Nephron (organoid): Measurements from ENCODE around the gene ETFRF1.

Experiments used
- H3K27ac Mint-ChIP-seq, 3 experiments: 2 replicates each; pipeline ENCODE4 v1.8.0; 2020; ENCODE audit warnings: mixed read lengths in 3 of 3, mild to moderate bottlenecking in 2 of 3, moderate library complexity in 1 of 3
- H3K27me3 Mint-ChIP-seq: 2 replicates; pipeline ENCODE4 v1.8.0; 2021; ENCODE audit warnings: low read depth, mild to moderate bottlenecking, moderate library complexity, mixed read lengths
- H3K36me3 Mint-ChIP-seq: 2 replicates; pipeline ENCODE4 v1.8.0; 2020; ENCODE audit warnings: low read depth, mixed read lengths
- H3K4me1 Mint-ChIP-seq: 2 replicates; pipeline ENCODE4 v1.8.0; 2020; ENCODE audit warnings: mixed read lengths
- H3K4me3 Mint-ChIP-seq, 3 experiments: 2 replicates each; pipeline ENCODE4 v1.8.0; 2020; ENCODE audit warnings: mild to moderate bottlenecking in 3 of 3, mixed read lengths in 3 of 3, moderate library complexity in 2 of 3
- H3K9me3 Mint-ChIP-seq: 2 replicates; pipeline ENCODE4 v1.8.0; 2020; ENCODE audit warnings: mixed read lengths
- CTCF ChIP-seq, 3 experiments: fragments of 200-600 bp; sonication (generic); IDR thresholded peaks; one replicate each; pipeline ENCODE4 v1.5.0; 2021; ENCODE audit warnings: antibody characterized with exemption in 3 of 3; ENCODE audit not compliant: unreplicated experiment in 3 of 3

ETFRF1 gene

GRCh38 chr12:25236190-25236589 is 41.2 kb downstream of the ETFRF1 start:
- no peaks in the 10 kb centered on the region for H3K9me3 Mint-ChIP-seq
- H3K27me3 Mint-ChIP-seq: no peaks in the 10 kb centered on the region
- no peak overlapping the region for H3K4me3 Mint-ChIP-seq
- peaks cover 46% of the 10 kb centered on the region for H3K36me3 Mint-ChIP-seq
- TF ChIP-seq CTCF (IDR thresholded peaks at IDR 0.05; ENCODE audit: unreplicated experiment in 3 of 3): no peak
- no peaks in the 10 kb centered on the region for H3K4me1 Mint-ChIP-seq
- no peak overlapping the region for H3K27ac Mint-ChIP-seq

DNA sequence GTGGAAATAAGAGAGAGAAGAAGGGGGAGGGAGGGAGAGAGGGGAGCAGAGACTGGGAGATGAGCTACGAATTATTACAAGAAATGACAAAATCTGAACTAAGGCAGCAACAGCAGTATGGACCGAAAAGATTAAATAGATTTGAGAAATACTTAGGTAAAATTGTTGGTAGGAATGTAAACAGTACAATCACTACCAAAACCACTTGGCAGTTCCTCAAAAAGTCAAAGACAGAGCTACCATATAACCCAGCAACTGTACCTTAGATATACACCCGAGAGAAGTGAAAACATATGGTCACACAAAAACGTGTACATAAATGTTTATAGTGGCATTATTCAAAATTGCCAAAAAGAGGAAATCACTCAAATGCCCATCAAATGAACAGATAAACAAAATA is 41.6 kb downstream of the ETFRF1 start:
- no peaks in the 10 kb centered on the region for H3K4me1 Mint-ChIP-seq

DNA sequence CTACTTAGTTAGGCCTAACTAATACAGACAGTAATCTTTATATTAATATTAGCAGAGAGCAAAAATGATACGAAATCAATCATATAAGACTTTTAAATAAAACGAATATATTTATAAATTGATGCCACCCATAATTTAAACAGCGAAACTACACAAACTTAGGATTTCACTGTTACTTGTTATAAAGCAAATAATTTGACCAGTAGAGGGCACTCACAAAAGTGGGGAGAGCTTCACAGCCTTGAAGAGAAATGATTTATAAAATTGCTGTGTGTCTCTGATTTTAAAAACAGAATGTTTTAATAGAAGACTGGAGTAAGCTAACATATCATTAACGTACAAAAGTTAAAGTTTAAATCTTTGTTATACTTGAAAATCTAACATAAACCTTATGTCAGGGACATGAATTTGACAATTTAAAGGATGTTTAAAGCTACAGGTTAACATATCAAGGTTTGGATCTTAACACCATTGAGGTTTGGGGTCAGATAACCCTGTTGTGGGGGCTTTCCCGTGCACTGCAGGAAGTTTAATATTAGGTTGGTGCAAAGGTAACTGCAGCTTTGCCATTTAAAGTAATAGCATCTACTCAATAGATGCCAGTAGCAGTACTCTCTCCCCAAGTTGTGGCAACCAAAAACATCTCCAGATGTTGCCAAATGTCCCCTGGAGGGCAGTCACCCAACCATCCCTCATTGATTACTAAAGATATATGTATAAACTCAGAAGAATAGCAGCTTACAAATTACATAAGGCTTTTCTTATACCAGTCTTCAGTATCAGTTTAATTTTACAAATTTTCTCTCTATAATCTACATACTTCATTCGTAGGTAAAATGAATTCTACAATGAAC is 46.4 kb downstream of the ETFRF1 start:
- H3K4me3 Mint-ChIP-seq: no peak overlapping the region
- H3K27me3 Mint-ChIP-seq: no peaks in the 10 kb centered on the region
- H3K9me3 Mint-ChIP-seq: no peaks in the 10 kb centered on the region

More for the DNA sequence above, 41.6 kb downstream of the ETFRF1 start:
- Mint-ChIP-seq H3K36me3 (peaks cover 46% of the 10 kb centered on the region), H3K9me3 (no peaks in the 10 kb centered on the region), H3K27me3 (no peaks in the 10 kb centered on the region), H3K27ac (no peak overlapping the region), H3K4me3 (no peak overlapping the region)
- TF ChIP-seq CTCF (IDR thresholded peaks at IDR 0.05; ENCODE audit: unreplicated experiment in 3 of 3): no peak

DNA sequence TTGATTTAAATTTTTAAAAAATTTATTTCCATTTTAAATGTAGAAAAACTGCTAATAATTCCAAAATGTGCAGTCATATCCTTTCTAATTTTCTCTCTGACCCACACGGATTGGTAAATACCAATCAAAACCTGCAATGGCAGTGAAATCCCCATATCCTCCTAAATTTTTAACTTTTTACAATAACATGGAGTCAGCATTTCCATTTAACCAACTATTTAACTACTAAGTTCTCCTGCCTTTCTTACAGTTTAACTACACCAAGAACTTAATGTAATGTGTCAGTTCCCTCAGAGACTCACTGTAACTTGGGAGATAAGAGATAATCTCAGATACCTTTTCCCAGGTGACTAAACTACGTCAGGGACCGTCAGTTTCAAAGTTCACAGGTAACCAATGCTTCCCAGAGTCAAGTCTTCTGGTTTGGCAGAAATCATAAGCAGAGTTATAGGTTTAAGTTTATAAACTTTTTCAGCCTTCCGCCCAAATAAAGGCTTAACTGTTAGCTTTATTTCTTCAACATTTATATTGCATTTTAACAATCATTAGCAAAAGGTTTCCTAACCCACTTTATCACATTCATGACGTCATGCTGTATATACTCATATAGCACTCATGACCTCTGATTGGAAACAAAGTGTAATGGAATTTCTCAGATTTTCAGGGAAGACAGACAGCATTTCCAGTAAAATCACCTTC is 48.1 kb downstream of the ETFRF1 start:
- TF ChIP-seq CTCF (IDR thresholded peaks at IDR 0.05; ENCODE audit: unreplicated experiment in 3 of 3): no peak
- Mint-ChIP-seq H3K4me1 (peaks cover 11% of the 10 kb centered on the region), H3K27ac (no peak overlapping the region), H3K9me3 (no peaks in the 10 kb centered on the region), H3K36me3 (peaks cover 34% of the 10 kb centered on the region), H3K4me3 (no peak overlapping the region), H3K27me3 (no peaks in the 10 kb centered on the region)

More for the DNA sequence above, 46.4 kb downstream of the ETFRF1 start:
- TF ChIP-seq CTCF (IDR thresholded peaks at IDR 0.05; ENCODE audit: unreplicated experiment in 3 of 3): peak; percentile 66 to 71 (median 70)
- Mint-ChIP-seq H3K36me3 (peaks cover 44% of the 10 kb centered on the region), H3K4me1 (peaks cover 5% of the 10 kb centered on the region), H3K27ac (no peak overlapping the region)

DNA sequence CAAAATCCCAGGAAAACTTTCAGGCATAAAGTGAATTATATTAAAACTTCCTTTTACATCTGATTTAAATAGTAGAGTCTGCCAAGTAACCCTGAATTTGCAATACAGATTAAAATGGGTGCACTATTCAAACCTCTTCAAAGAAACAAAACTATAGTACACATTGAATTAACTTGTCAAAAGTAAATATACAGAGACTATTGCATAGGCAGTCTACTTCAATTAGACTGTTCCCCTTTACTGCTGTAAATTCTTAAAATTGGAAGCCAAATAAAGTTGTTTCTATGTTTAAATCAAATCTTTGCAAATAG is 48.6 kb downstream of the ETFRF1 start:
- H3K27ac Mint-ChIP-seq: no peak overlapping the region
- TF ChIP-seq CTCF (IDR thresholded peaks at IDR 0.05; ENCODE audit: unreplicated experiment in 3 of 3): no peak
- no peaks in the 10 kb centered on the region for H3K9me3 Mint-ChIP-seq
- H3K4me3 Mint-ChIP-seq: no peak overlapping the region
- H3K36me3 Mint-ChIP-seq: peaks cover 34% of the 10 kb centered on the region
- peaks cover 16% of the 10 kb centered on the region for H3K4me1 Mint-ChIP-seq
- H3K27me3 Mint-ChIP-seq: no peaks in the 10 kb centered on the region
